OCI-LY3 (cell line): Measurements from ENCODE around the gene HDAC4.

Experiments used
- H2AFZ ChIP-seq: fragments of 200-600, 300-600 bp; shearing (Covaris generic); 2 replicates; pipeline ENCODE4 v1.6.0; 2014; ENCODE audit warnings: antibody characterized with exemption, low read depth, low read length
- H3K27ac ChIP-seq: fragments of 200-600, 300-600 bp; sonication (generic); 2 replicates; pipeline ENCODE4 v1.5.1; 2014; ENCODE audit warnings: mild to moderate bottlenecking, low read length, moderate library complexity, mixed read lengths
- H3K27me3 ChIP-seq: fragments of 200-600, 300-600 bp; sonication (generic); 2 replicates; pipeline ENCODE4 v1.6.1; 2014; ENCODE audit warnings: low read depth, low read length, mixed read lengths
- H3K36me3 ChIP-seq: fragments of 200-600, 300-600 bp; sonication (generic); replicated peaks from 2 replicates; pipeline ENCODE3; 2014; ENCODE audit warnings: low read depth, low read length, mixed read lengths
- H3K4me1 ChIP-seq: fragments of 300-600, 200-600 bp; sonication (generic); 2 replicates; pipeline ENCODE4 v1.6.1; 2014; ENCODE audit warnings: low read length, mixed read lengths
- H3K4me2 ChIP-seq: fragments of 200-600, 300-600 bp; sonication (generic); 2 replicates; pipeline ENCODE4 v1.6.1; 2014; ENCODE audit warnings: low read length, mixed read lengths
- H3K4me3 ChIP-seq: fragments of 300-600, 200-600 bp; sonication (generic); 2 replicates; pipeline ENCODE4 v1.5.1; 2014; ENCODE audit warnings: antibody characterized with exemption, mild to moderate bottlenecking, low read length, moderate library complexity
- H3K79me2 ChIP-seq: fragments of 300-600, 200-600 bp; shearing (Covaris generic); 2 replicates; pipeline ENCODE4 v1.6.1; 2014; ENCODE audit warnings: mild to moderate bottlenecking, low read length, mixed read lengths
- H3K9ac ChIP-seq: fragments of 300-600, 200-600 bp; shearing (Covaris generic); 2 replicates; pipeline ENCODE4 v1.6.0; 2014; ENCODE audit warnings: mild to moderate bottlenecking, low read length, moderate library complexity
- H3K9me3 ChIP-seq: fragments of 200-600, 300-600 bp; shearing (Covaris generic); 2 replicates; pipeline ENCODE4 v1.6.1; 2014; ENCODE audit warnings: low read length, mixed read lengths; ENCODE audit not compliant: insufficient read depth
- H4K20me1 ChIP-seq: fragments of 200-600, 300-600 bp; sonication (generic); 2 replicates; pipeline ENCODE4 v1.6.1; 2016; ENCODE audit warnings: low read length, mixed read lengths; ENCODE audit not compliant: insufficient read depth
- CTCF ChIP-seq: fragments of 200-600, 300-600 bp; sonication (generic); IDR thresholded peaks from 2 replicates; pipeline ENCODE4 v1.5.1; 2014; ENCODE audit warnings: antibody characterized with exemption, low read length, low read depth
- EZH2phosphoT487 ChIP-seq: fragments of 200-600 bp; shearing (Covaris generic); IDR thresholded peaks from 2 replicates; pipeline ENCODE4 v1.6.1; 2018; ENCODE audit warnings: antibody characterized with exemption, mixed run types, low read depth

Gene HDAC4

GRCh38 chr2:239128706-239129105 lies 272.1 kb downstream of the HDAC4 start:
- Histone ChIP-seq H3K4me3 (no peak overlapping the region), H4K20me1 (no peaks in the 10 kb centered on the region), H3K79me2 (no peaks in the 10 kb centered on the region), H3K36me3 (peaks cover 10% of the 10 kb centered on the region), H3K27me3 (no peaks in the 10 kb centered on the region), H3K27ac (no peak overlapping the region), H3K4me2 (no peak overlapping the region), H2AFZ (no peak overlapping the region), H3K9ac (no peak overlapping the region), H3K9me3 (no peaks in the 10 kb centered on the region), H3K4me1 (no peaks in the 10 kb centered on the region)
- TF ChIP-seq EZH2phosphoT487 (no peak), CTCF (no peak)

GRCh38 chr2:239127513-239127912 lies 273.3 kb downstream of the HDAC4 start:
- no peaks in the 10 kb centered on the region for H3K9me3 ChIP-seq

GRCh38 chr2:239125726-239126675 lies 274.8 kb downstream of the HDAC4 start:
- Histone ChIP-seq H3K27me3 (no peaks in the 10 kb centered on the region), H3K79me2 (no peaks in the 10 kb centered on the region), H3K9me3 (no peaks in the 10 kb centered on the region), H3K4me3 (no peak overlapping the region), H3K4me1 (no peaks in the 10 kb centered on the region), H2AFZ (no peak overlapping the region), H3K4me2 (no peak overlapping the region), H3K36me3 (peaks cover 10% of the 10 kb centered on the region), H4K20me1 (no peaks in the 10 kb centered on the region), H3K27ac (no peak overlapping the region), H3K9ac (no peak overlapping the region)
- TF ChIP-seq CTCF: no peak
- TF ChIP-seq EZH2phosphoT487: no peak

More at GRCh38 chr2:239127513-239127912, 273.3 kb downstream of the HDAC4 start:
- peaks cover 10% of the 10 kb centered on the region for H3K36me3 ChIP-seq
- H3K27ac ChIP-seq: no peak overlapping the region
- no peak overlapping the region for H3K4me3 ChIP-seq
- H2AFZ ChIP-seq: no peak overlapping the region
- TF ChIP-seq CTCF (no peak), EZH2phosphoT487 (no peak)
- no peaks in the 10 kb centered on the region for H3K4me1 ChIP-seq
- H3K27me3 ChIP-seq: no peaks in the 10 kb centered on the region
- H3K79me2 ChIP-seq: no peaks in the 10 kb centered on the region
- no peak overlapping the region for H3K9ac ChIP-seq
- no peaks in the 10 kb centered on the region for H4K20me1 ChIP-seq
- no peak overlapping the region for H3K4me2 ChIP-seq

- H3K27me3 ChIP-seq: no peaks in the 10 kb centered on the region
- H4K20me1 ChIP-seq: no peaks in the 10 kb centered on the region
- H3K79me2 ChIP-seq: no peaks in the 10 kb centered on the region
- H3K9me3 ChIP-seq: no peaks in the 10 kb centered on the region
- H3K4me2 ChIP-seq: no peak overlapping the region
- H3K27ac ChIP-seq: no peak overlapping the region
- peaks cover 10% of the 10 kb centered on the region for H3K36me3 ChIP-seq
- no peaks in the 10 kb centered on the region for H3K4me1 ChIP-seq
- no peak for TF ChIP-seq EZH2phosphoT487
- no peak for TF ChIP-seq CTCF
- no peak overlapping the region for H3K4me3 ChIP-seq
- no peak overlapping the region for H2AFZ ChIP-seq
- H3K9ac ChIP-seq: no peak overlapping the region
These were observed 276.5 kb downstream of the HDAC4 start for GRCh38 chr2:239124152-239124899.
